ENCODE results near the gene CD24. TPM values are rescaled to one million over a fixed set of nuclear protein-coding genes. Genes with fewer than 3 reads are reported as not detected.
"Not testable (repeated sequence)": the region's sequence is repeated elsewhere in the genome, so short reads cannot be mapped to it uniquely, and the experiment has no call there.

The CD24 gene
- total and polyA plus RNA-seq, 2 experiments from 2014 or later = 109 to 168 TPM

GRCh38 chr6:106973836-106974335 lies 643 bp downstream of the CD24 start:
- H3K9me3 ChIP-seq (ENCODE audit: low read depth) = no peaks in the 10 kb centered on the region
- DNase-seq (ENCODE audit: low read depth in 1 of 2, low spot score in 1 of 2) = peak in 1 of 2 donors; percentile 52
- no peak overlapping the region for H3K27ac ChIP-seq
- H3K4me1 ChIP-seq (ENCODE audit: low read depth) = peaks cover 6% of the 10 kb centered on the region
- TF ChIP-seq, protein P1, sequence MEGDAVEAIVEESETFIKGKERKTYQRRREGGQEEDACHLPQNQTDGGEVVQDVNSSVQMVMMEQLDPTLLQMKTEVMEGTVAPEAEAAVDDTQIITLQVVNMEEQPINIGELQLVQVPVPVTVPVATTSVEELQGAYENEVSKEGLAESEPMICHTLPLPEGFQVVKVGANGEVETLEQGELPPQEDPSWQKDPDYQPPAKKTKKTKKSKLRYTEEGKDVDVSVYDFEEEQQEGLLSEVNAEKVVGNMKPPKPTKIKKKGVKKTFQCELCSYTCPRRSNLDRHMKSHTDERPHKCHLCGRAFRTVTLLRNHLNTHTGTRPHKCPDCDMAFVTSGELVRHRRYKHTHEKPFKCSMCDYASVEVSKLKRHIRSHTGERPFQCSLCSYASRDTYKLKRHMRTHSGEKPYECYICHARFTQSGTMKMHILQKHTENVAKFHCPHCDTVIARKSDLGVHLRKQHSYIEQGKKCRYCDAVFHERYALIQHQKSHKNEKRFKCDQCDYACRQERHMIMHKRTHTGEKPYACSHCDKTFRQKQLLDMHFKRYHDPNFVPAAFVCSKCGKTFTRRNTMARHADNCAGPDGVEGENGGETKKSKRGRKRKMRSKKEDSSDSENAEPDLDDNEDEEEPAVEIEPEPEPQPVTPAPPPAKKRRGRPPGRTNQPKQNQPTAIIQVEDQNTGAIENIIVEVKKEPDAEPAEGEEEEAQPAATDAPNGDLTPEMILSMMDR (IDR thresholded peaks at IDR 0.05; ENCODE audit: low read depth, low read length) = no peak
- H3K27me3 ChIP-seq = no peaks in the 10 kb centered on the region
- H3K4me3 ChIP-seq = peak overlapping the region; percentile 75
- H3K36me3 ChIP-seq = no peaks in the 10 kb centered on the region

GRCh38 chr6:106973018-106973835 lies 1.3 kb downstream of the CD24 start:
- no peaks in the 10 kb centered on the region for H3K27me3 ChIP-seq
- peak overlapping the region; percentile 75 for H3K4me3 ChIP-seq
- H3K27ac ChIP-seq = peak overlapping the region; percentile 1
- H3K4me1 ChIP-seq (ENCODE audit: low read depth) = peaks cover 6% of the 10 kb centered on the region
- H3K9me3 ChIP-seq (ENCODE audit: low read depth) = no peaks in the 10 kb centered on the region
- peak in 1 of 2 donors; percentile 51 for DNase-seq (ENCODE audit: low read depth in 1 of 2, low spot score in 1 of 2)
- no peaks in the 10 kb centered on the region for H3K36me3 ChIP-seq
- TF ChIP-seq, protein P1 (IDR thresholded peaks at IDR 0.05; ENCODE audit: low read depth, low read length) = no peak

GRCh38 chr6:106972500-106972899 lies 2.0 kb downstream of the CD24 start:
- H3K27me3 ChIP-seq = no peaks in the 10 kb centered on the region
- H3K4me3 ChIP-seq = peak overlapping the region; percentile 75
- peak overlapping the region; percentile 1 for H3K27ac ChIP-seq
- TF ChIP-seq, protein P1 (IDR thresholded peaks at IDR 0.05; ENCODE audit: low read depth, low read length) = no peak
- no peaks in the 10 kb centered on the region for H3K9me3 ChIP-seq (ENCODE audit: low read depth)
- DNase-seq (ENCODE audit: low read depth in 1 of 2, low spot score in 1 of 2) = peak in 1 of 2 donors; percentile 62
- no peaks in the 10 kb centered on the region for H3K36me3 ChIP-seq
- peaks cover 6% of the 10 kb centered on the region for H3K4me1 ChIP-seq (ENCODE audit: low read depth)

- H3K9me3 ChIP-seq (ENCODE audit: low read depth); DNase-seq (ENCODE audit: low read depth in 1 of 2, low spot score in 1 of 2); H3K4me1 ChIP-seq (ENCODE audit: low read depth); H3K27ac ChIP-seq; H3K36me3 ChIP-seq; H3K4me3 ChIP-seq; H3K27me3 ChIP-seq: not testable (repeated sequence)
These were observed 3.8 kb downstream of the CD24 start for GRCh38 chr6:106970769-106971168.

DNA sequence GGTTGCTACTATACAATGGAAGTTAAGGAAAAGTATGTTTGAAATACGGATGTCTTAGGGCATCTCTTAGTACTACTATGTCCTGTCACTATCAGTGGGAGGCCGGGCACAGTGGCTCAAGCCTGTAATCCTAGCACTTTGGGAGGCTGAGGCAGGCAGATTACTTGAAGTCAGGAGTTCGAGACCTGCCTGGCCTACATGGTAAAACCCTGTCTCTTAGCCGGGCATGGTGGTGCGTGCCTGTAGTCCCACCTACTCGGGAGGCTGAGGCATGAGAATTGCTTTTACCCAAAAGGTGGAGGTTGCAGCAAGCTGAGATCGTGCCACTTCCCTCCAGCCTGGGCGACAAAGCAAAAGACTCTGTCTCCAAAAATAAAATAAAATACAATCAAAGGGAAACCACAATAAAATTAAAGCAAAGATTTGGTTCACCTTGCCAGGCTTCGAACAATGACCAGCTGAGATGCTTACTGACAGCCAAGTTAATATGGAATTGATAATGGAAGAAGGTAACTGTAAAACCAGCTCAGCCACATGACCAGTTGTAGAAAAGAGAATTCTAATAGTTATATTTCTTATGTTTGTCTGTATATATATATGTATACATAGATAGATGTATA lies 6.5 kb downstream of the CD24 start:
- peaks cover 5% of the 10 kb centered on the region for H3K4me1 ChIP-seq (ENCODE audit: low read depth)
- DNase-seq (ENCODE audit: low read depth in 1 of 2, low spot score in 1 of 2) = no peak
- TF ChIP-seq, protein P1 (IDR thresholded peaks at IDR 0.05; ENCODE audit: low read depth, low read length) = no peak

More for the DNA sequence above, 6.5 kb downstream of the CD24 start:
- Histone ChIP-seq H3K27ac (no peak overlapping the region), H3K27me3 (no peaks in the 10 kb centered on the region), H3K4me3 (no peak overlapping the region), H3K36me3 (no peaks in the 10 kb centered on the region), H3K9me3 (ENCODE audit: low read depth) (no peaks in the 10 kb centered on the region)
